Measurements from ENCODE around the gene SH3BP5L.

GRCh38 chr1:248791010-248791409 lies 34.7 kb downstream of the SH3BP5L start:
- TF ChIP-seq GATA2 (IDR thresholded peaks at IDR 0.05; ENCODE audit: low read depth, low read length) (no peak), GATA3 (IDR thresholded peaks at IDR 0.05; ENCODE audit: low read depth, low read length) (no peak)

All from SH-SY5Y (cell line).